NT2/D1 (cell line): Measurements from ENCODE around the gene FANCE.

ENCODE experiments used
- SUZ12 ChIP-seq: IDR thresholded peaks from 2 replicates; pipeline ENCODE4 v1.6.1; 2011; ENCODE audit not compliant: insufficient read length, insufficient read depth; ENCODE audit errors: extremely low read depth
- YY1 ChIP-seq: IDR thresholded peaks from 2 replicates; pipeline ENCODE4 v1.6.1; 2011; ENCODE audit not compliant: insufficient read length, insufficient read depth

DNA sequence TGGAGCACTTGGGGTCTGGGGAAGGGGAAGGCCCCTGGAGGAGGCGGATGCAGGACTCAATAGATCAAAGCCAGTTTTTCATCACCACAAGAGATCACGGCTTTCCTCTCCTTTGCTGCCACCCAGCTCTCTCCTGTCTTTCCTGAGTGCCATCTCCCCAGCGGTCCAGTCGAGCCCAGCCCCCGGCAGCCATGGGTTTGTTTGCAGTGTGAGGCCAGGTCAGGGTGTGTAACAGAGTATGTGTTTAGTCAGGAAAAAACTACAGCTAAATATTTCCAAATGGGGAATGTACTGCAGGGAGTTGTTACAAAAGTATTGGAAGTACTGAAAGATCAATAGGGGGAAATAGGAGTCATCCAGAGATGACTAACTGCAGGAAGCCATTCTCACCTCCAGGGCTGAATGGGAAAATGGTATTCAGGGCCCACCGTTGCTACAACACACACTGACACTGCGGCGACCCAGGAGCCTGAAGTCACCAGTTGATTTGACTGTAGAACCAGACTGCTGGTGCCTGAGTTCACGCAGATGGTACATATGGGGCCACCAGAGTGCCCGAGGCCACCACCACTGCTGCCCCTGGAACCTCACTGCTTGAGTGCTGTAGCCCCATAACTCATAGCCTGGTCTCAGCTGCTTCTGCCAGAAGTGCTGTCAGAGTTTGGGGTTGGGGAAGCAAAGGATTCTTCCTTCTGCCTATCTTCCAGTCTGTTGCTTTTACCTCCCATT, 23.6 kb upstream of the FANCE start:
- TF ChIP-seq YY1 (no peak), SUZ12 (no peak)
